Neuronal stem cell (in vitro differentiated cells): ENCODE measurements around the gene ABCB8.

Experiments used
- DNase-seq: peaks from one replicate; pipeline ENCODE4 v3.0.0-alpha.2; 2013; ENCODE audit warnings: low spot score
- H2AFZ ChIP-seq: one replicate; pipeline ENCODE4 v1.6.1; 2013; ENCODE audit warnings: mild to moderate bottlenecking, low read length, inconsistent platforms
- H2AK5ac ChIP-seq: 2 replicates; pipeline ENCODE4 v1.6.1; 2013; ENCODE audit warnings: low read depth, mild to moderate bottlenecking, inconsistent platforms, low read length, moderate library complexity, mixed read lengths
- H2BK120ac ChIP-seq: 2 replicates; pipeline ENCODE4 v1.6.1; 2013; ENCODE audit warnings: low read depth, mild to moderate bottlenecking, inconsistent platforms, low read length, moderate library complexity, mixed read lengths
- H2BK12ac ChIP-seq: one replicate; pipeline ENCODE4 v1.6.1; 2013; ENCODE audit warnings: low read length, inconsistent platforms
- H2BK15ac ChIP-seq: 2 replicates; pipeline ENCODE4 v1.6.1; 2013; ENCODE audit warnings: mild to moderate bottlenecking, low read length, inconsistent platforms, mixed read lengths
- H2BK5ac ChIP-seq: one replicate; pipeline ENCODE4 v1.6.1; 2013; ENCODE audit warnings: inconsistent platforms, mild to moderate bottlenecking, low read length, moderate library complexity
- H3K14ac ChIP-seq: one replicate; pipeline ENCODE4 v1.6.1; 2013; ENCODE audit warnings: low read length, inconsistent platforms
- H3K18ac ChIP-seq: 2 replicates; pipeline ENCODE4 v1.6.1; 2013; ENCODE audit warnings: low read length, inconsistent platforms
- H3K23ac ChIP-seq: 2 replicates; pipeline ENCODE4 v1.6.1; 2013; ENCODE audit warnings: low read depth, mild to moderate bottlenecking, mixed read lengths, low read length, inconsistent platforms; ENCODE audit not compliant: poor library complexity
- H3K27ac ChIP-seq: replicated peaks from 3 replicates; pipeline ENCODE4 v1.5.1; 2013; ENCODE audit warnings: low read length, inconsistent platforms
- H3K27me3 ChIP-seq, 3 experiments: 2 replicates each; pipeline ENCODE4 v1.6.1; 2013; ENCODE audit warnings: low read length in 3 of 3, mild to moderate bottlenecking in 2 of 3, inconsistent platforms in 1 of 3, low read depth in 1 of 3, mixed read lengths in 1 of 3, moderate library complexity in 1 of 3; ENCODE audit not compliant: control insufficient read depth in 3 of 3, insufficient read depth in 3 of 3
- H3K36me3 ChIP-seq, 2 donors: replicated peaks in 1 of 2; 2 replicates each; pipeline ENCODE4 v1.6.1; 2013; ENCODE audit warnings: low read length in 2 of 2; ENCODE audit not compliant: control insufficient read depth in 2 of 2, insufficient read depth in 2 of 2
- H3K4ac ChIP-seq: 2 replicates; pipeline ENCODE4 v1.6.1; 2013; ENCODE audit warnings: inconsistent platforms, mild to moderate bottlenecking, low read length, moderate library complexity
- H3K4me1 ChIP-seq, 2 donors: 1 replicate in 1 of 2; 2 replicates in 1 of 2; pipeline ENCODE4 v1.6.1; 2013; ENCODE audit warnings: low read length in 2 of 2, low read depth in 1 of 2; ENCODE audit not compliant: control insufficient read depth in 2 of 2, insufficient read depth in 1 of 2
- H3K4me2 ChIP-seq: one replicate; pipeline ENCODE4 v1.6.1; 2013; ENCODE audit warnings: mild to moderate bottlenecking, low read length, inconsistent platforms; ENCODE audit not compliant: insufficient read depth, poor library complexity, severe bottlenecking
- H3K4me3 ChIP-seq, 2 donors: 2 replicates each; pipeline ENCODE4 v1.5.1; 2013; ENCODE audit warnings: low read length in 2 of 2, mild to moderate bottlenecking in 2 of 2, inconsistent platforms in 1 of 2, moderate library complexity in 1 of 2
- H3K79me1 ChIP-seq: one replicate; pipeline ENCODE4 v1.6.1; 2013; ENCODE audit warnings: low read depth, mild to moderate bottlenecking, inconsistent platforms, low read length, moderate library complexity
- H3K9ac ChIP-seq: one replicate; pipeline ENCODE4 v1.6.1; 2013; ENCODE audit warnings: mild to moderate bottlenecking, low read depth, low read length, inconsistent platforms; ENCODE audit not compliant: poor library complexity
- H3K9me3 ChIP-seq, 2 donors: replicated peaks in 1 of 2; 2 replicates each; pipeline versions ENCODE3 to v1.6.1; 2013; ENCODE audit warnings: low read length in 2 of 2, mild to moderate bottlenecking in 2 of 2, inconsistent platforms in 1 of 2, low read depth in 1 of 2, mixed read lengths in 1 of 2, moderate library complexity in 1 of 2; ENCODE audit not compliant: control insufficient read depth in 2 of 2, insufficient read depth in 1 of 2
- H4K8ac ChIP-seq: one replicate; pipeline ENCODE4 v1.6.1; 2013; ENCODE audit warnings: low read depth, mild to moderate bottlenecking, inconsistent platforms, low read length, moderate library complexity
- H4K91ac ChIP-seq: one replicate; pipeline ENCODE4 v1.6.1; 2013; ENCODE audit warnings: low read length, low read depth, mild to moderate bottlenecking, inconsistent platforms; ENCODE audit not compliant: poor library complexity
- WGBS, 2 donors: extraction: QIAGEN DNeasy Blood & Tissue Kit; methylation state at CpG; one replicate each; pipeline ENCODE4 v1.1.7; 2013; ENCODE audit warnings: missing lambda C conversion rate in 2 of 2, mixed read lengths in 1 of 2; ENCODE audit not compliant: insufficient read length in 2 of 2, insufficient replicate concordance in 1 of 2; ENCODE audit errors: extremely low coverage in 2 of 2; 5-methylcytosine and 5-hydroxymethylcytosine counted together

Gene ABCB8

DNA sequence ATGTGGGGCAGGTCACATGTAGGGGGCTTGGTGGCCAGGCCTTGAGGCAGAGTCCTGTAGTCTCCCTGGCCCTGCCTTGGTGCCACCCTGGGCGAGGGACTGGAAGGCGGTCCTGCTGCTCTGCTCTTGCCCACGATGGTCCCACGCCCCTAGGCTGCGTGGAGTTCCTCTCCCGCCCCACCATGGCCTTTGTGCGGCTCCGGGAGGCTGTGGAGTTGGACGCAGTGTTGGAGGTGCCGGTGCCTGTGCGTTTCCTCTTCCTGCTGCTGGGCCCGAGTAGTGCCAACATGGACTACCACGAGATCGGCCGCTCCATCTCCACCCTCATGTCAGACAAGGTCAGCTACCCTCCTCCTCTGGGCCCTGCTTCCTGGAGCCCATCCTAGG, 42.3 kb downstream of the ABCB8 start:
- no CpG with 5 or more reads among the region's 15 CpGs for WGBS, 2 donors

DNA sequence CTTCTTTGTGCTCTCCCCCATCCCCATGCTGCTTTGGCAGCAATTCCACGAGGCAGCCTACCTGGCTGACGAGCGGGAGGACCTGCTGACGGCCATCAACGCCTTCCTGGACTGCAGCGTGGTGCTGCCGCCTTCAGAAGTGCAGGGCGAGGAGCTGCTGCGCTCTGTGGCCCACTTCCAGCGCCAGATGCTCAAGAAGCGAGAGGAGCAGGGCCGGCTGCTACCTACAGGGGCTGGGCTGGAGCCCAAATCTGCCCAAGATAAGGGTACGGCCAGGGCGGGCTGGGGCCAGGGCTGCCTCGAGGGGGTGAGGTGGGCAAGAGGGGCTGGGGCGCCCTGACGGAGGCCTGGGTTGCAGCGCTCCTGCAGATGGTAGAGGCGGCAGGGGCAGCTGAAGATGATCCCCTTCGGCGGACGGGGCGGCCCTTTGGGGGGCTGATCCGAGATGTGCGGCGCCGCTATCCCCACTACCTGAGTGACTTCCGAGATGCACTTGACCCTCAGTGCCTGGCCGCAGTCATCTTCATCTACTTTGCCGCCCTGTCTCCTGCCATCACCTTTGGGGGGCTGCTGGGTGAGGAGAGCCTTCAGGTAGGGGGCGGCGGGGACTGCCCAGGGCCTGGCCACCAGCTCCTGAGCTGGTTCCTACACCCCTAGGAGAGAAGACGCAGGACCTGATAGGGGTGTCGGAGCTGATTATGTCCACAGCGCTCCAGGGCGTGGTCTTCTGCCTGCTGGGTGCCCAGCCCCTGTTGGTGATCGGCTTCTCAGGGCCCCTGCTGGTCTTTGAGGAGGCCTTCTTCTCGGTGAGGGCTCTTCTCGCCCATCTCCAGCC, 43.0 kb downstream of the ABCB8 start:
- no peak overlapping the region for H3K4me2 ChIP-seq
- no peak overlapping the region for H3K4me3 ChIP-seq
- no peak overlapping the region for H2AK5ac ChIP-seq
- no CpG with 5 or more reads among the region's 39 CpGs for WGBS, 2 donors
- H3K4ac ChIP-seq, result no peak overlapping the region
- no peaks in the 10 kb centered on the region for H3K27me3 ChIP-seq
- H3K27ac ChIP-seq, result no peak overlapping the region
- no peak overlapping the region for H2BK5ac ChIP-seq
- no peak overlapping the region for H2BK15ac ChIP-seq
- peaks cover 0 to 4% of the 10 kb centered on the region in 2 donors for H3K4me1 ChIP-seq
- H3K79me1 ChIP-seq, result no peaks in the 10 kb centered on the region
- no peak overlapping the region for H4K91ac ChIP-seq
- H3K9me3 ChIP-seq, result no peaks in the 10 kb centered on the region
- H2BK120ac ChIP-seq, result no peak overlapping the region
- H2AFZ ChIP-seq, result no peak overlapping the region
- H4K8ac ChIP-seq, result no peak overlapping the region
- H3K18ac ChIP-seq, result no peak overlapping the region
- no peak overlapping the region for H3K14ac ChIP-seq
- H3K9ac ChIP-seq, result no peak overlapping the region
- no peak for DNase-seq
- H2BK12ac ChIP-seq, result no peak overlapping the region
- peaks cover 55 to 95% of the 10 kb centered on the region in 2 donors for H3K36me3 ChIP-seq
- peak overlapping the region; percentile 5 for H3K23ac ChIP-seq

More for the DNA sequence above, 42.3 kb downstream of the ABCB8 start:
- H2BK120ac ChIP-seq, result no peak overlapping the region
- H3K4ac ChIP-seq, result no peak overlapping the region
- H3K27me3 ChIP-seq, result no peaks in the 10 kb centered on the region
- no peak overlapping the region for H3K14ac ChIP-seq
- peaks cover 51 to 95% of the 10 kb centered on the region in 2 donors for H3K36me3 ChIP-seq
- no peaks in the 10 kb centered on the region for H3K9me3 ChIP-seq
- peak overlapping the region in 1 of 2 donors; percentile 67 for H3K4me3 ChIP-seq
- no peak overlapping the region for H2AK5ac ChIP-seq
- H3K23ac ChIP-seq, result peak overlapping the region; percentile 14
- H2BK12ac ChIP-seq, result no peak overlapping the region
- H3K4me2 ChIP-seq, result no peak overlapping the region
- no peak for DNase-seq
- no peak overlapping the region for H2BK5ac ChIP-seq
- H3K4me1 ChIP-seq, result no peaks in the 10 kb centered on the region
- H3K18ac ChIP-seq, result no peak overlapping the region
- no peaks in the 10 kb centered on the region for H3K79me1 ChIP-seq
- no peak overlapping the region for H2BK15ac ChIP-seq
- H2AFZ ChIP-seq, result no peak overlapping the region
- no peak overlapping the region for H3K9ac ChIP-seq
- H4K8ac ChIP-seq, result no peak overlapping the region
- no peak overlapping the region for H4K91ac ChIP-seq
- H3K27ac ChIP-seq, result no peak overlapping the region

DNA sequence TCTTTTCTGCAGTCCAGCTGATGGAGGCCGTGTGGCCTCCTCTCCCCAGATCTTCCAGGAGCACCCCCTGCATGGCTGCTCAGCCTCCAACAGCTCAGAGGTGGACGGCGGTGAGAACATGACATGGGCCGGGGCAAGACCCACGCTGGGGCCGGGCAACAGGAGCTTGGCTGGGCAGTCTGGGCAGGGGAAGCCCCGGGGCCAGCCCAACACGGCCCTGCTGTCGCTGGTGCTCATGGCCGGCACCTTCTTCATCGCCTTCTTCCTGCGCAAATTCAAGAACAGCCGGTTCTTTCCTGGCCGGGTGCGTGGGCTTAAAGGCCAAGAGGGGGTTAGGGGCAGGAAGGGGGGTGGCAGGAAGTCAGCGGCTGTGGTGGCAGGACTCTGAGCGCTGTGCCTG, 45.7 kb downstream of the ABCB8 start:
- Histone ChIP-seq H3K79me1 (no peaks in the 10 kb centered on the region), H3K18ac (no peak overlapping the region), H3K14ac (no peak overlapping the region), H3K4me3 (no peak overlapping the region), H2AK5ac (no peak overlapping the region), H3K4me2 (no peak overlapping the region), H2BK5ac (peak overlapping the region; percentile 21), H4K8ac (no peak overlapping the region), H4K91ac (no peak overlapping the region), H3K23ac (no peak overlapping the region), H3K27me3 (no peaks in the 10 kb centered on the region), H3K27ac (no peak overlapping the region), H2BK15ac (no peak overlapping the region), H2BK120ac (no peak overlapping the region), H3K9ac (no peak overlapping the region), H3K4ac (no peak overlapping the region), H3K36me3 (peaks cover 45 to 96% of the 10 kb centered on the region in 2 donors), H3K9me3 (peaks cover 0 to 3% of the 10 kb centered on the region in 2 donors), H3K4me1 (peaks cover 4 to 7% of the 10 kb centered on the region in 2 donors), H2AFZ (no peak overlapping the region), H2BK12ac (no peak overlapping the region)
- WGBS, 2 donors, result no CpG with 5 or more reads among the region's 17 CpGs
- no peak for DNase-seq

DNA sequence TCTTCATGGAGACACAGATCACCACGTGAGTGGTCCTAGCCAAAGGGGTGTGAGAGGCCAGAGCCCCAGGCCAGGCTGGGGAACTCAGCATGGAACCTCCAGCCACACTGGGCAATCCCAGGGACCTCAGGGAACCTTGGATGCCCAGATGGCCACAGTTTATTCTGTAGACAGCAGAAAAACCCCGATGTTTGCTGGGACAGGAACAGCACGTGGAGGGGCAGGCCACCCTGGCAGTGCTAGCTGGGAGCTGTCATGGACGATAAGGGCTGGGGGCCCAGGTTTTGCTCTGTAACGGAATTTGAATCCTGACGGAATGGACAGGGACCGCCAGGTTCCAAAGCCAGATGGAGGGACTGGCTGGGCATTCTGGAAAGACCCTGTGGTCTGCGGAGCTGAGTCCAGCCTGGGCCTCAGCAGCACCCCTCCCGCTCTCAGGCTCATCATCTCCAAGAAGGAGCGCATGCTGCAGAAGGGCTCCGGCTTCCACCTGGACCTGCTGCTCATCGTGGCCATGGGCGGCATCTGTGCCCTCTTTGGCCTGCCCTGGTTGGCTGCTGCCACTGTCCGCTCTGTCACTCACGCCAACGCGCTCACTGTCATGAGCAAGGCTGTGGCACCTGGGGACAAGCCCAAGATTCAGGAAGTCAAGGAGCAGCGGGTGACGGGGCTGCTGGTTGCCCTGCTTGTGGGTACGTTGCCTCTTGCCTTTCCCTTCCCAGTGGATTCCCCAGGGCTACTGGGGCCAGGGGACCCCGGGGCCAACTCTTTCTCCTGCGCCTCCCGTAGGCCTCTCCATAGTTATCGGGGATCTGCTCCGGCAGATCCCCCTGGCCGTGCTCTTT, 46.8 kb downstream of the ABCB8 start:
- no CpG with 5 or more reads among the region's 26 CpGs for WGBS, 2 donors
- peaks cover 42 to 92% of the 10 kb centered on the region in 2 donors for H3K36me3 ChIP-seq

More for the DNA sequence above, 46.8 kb downstream of the ABCB8 start:
- peaks cover 12 to 13% of the 10 kb centered on the region in 2 donors for H3K4me1 ChIP-seq
- no peak overlapping the region for H3K27ac ChIP-seq
- no peak for DNase-seq
- no peak overlapping the region for H3K4me2 ChIP-seq
- H3K14ac ChIP-seq, result no peak overlapping the region
- H2AFZ ChIP-seq, result no peak overlapping the region
- H4K8ac ChIP-seq, result no peak overlapping the region
- no peak overlapping the region for H3K18ac ChIP-seq
- H3K23ac ChIP-seq, result peak overlapping the region; percentile 65
- H2BK120ac ChIP-seq, result no peak overlapping the region
- H3K9ac ChIP-seq, result no peak overlapping the region
- H2BK5ac ChIP-seq, result no peak overlapping the region
- H3K4ac ChIP-seq, result no peak overlapping the region
- H3K9me3 ChIP-seq, result peaks cover 0 to 3% of the 10 kb centered on the region in 2 donors
- H2BK15ac ChIP-seq, result no peak overlapping the region
- H4K91ac ChIP-seq, result no peak overlapping the region
- H3K27me3 ChIP-seq, result no peaks in the 10 kb centered on the region
- no peak overlapping the region for H2BK12ac ChIP-seq
- peaks cover 7% of the 10 kb centered on the region for H3K79me1 ChIP-seq
- no peak overlapping the region for H2AK5ac ChIP-seq
- no peak overlapping the region for H3K4me3 ChIP-seq
